CD4-positive, alpha-beta T cell treated with Interleukin-15 for 1 hour (primary cell): ENCODE data around the gene PTEN.

Experiments
- DNase-seq: peaks from one replicate; pipeline ENCODE4 v3.0.0-alpha.2; 2020

PTEN gene

GRCh38 chr10:87987206-87987605 lies 123.8 kb downstream of the PTEN start:
- DNase-seq: no peak

GRCh38 chr10:87991946-87992345 lies 128.5 kb downstream of the PTEN start:
- DNase-seq: no peak

- DNase-seq: no peak
Measured at GRCh38 chr10:88004451-88004850, 141.0 kb downstream of the PTEN start.

- no peak for DNase-seq
Measured at GRCh38 chr10:88006261-88006660, 142.8 kb downstream of the PTEN start.

- no peak for DNase-seq
Measured at GRCh38 chr10:88008866-88009470, 145.5 kb downstream of the PTEN start.

GRCh38 chr10:88012641-88013040 lies 149.2 kb downstream of the PTEN start:
- DNase-seq: no peak

- no peak for DNase-seq
Measured at GRCh38 chr10:88017781-88018180, 154.4 kb downstream of the PTEN start.

- DNase-seq: no peak
Measured at GRCh38 chr10:88019753-88020152, 156.3 kb downstream of the PTEN start.
